PC-9 (cell line): ENCODE data around the gene BMPR1B. TPM values are rescaled to one million over a fixed set of nuclear protein-coding genes. Genes with fewer than 3 reads are reported as not detected.

Experiments
- BruUV-seq: library from RNA; stranded (reverse); fragments of 400-500 nt; replicated peaks from 2 replicates; lab custom pipeline; 2021; lab: Mats Ljungman, UMichigan
- CTCF ChIA-PET: fragments of 300-600 bp; sonication (Branson Sonifier 250); formaldehyde crosslinking; loops from one replicate; lab custom pipeline; 2022; ENCODE audit warnings: antibody characterized with exemption; lab: Charles Lee
- POLR2A ChIA-PET: fragments of 300-600 bp; sonication (Branson Sonifier 250); formaldehyde crosslinking; loops from one replicate; lab custom pipeline; 2022; ENCODE audit warnings: antibody characterized with exemption; ENCODE audit not compliant: unreplicated experiment; lab: Charles Lee
- DNase-seq, 2 experiments: peaks; one replicate each; pipeline versions ENCODE4 v3.0.0 to v3.0.0-alpha.2; 2015 to 2022; ENCODE audit warnings: mixed read lengths in 1 of 2
- H2AFZ ChIP-seq: fragments of 200-600 bp; sonication (generic); 2 replicates; pipeline ENCODE4 v1.8.1; 2017; ENCODE audit warnings: antibody characterized with exemption
- H3F3A ChIP-seq: fragments of 200-600 bp; sonication (generic); 2 replicates; pipeline ENCODE4 v1.8.1; 2017; ENCODE audit warnings: antibody characterized with exemption, mild to moderate bottlenecking, low read depth; ENCODE audit not compliant: insufficient read depth
- H3K27ac ChIP-seq: fragments of 200-600 bp; sonication (generic); 2 replicates; pipeline ENCODE4 v1.6.1; 2016; ENCODE audit warnings: mixed run types
- H3K27me3 ChIP-seq: fragments of 200-600 bp; sonication (generic); 2 replicates; pipeline ENCODE4 v1.6.1; 2016; ENCODE audit warnings: low read depth, mixed run types; ENCODE audit not compliant: insufficient read depth
- H3K36me3 ChIP-seq: fragments of 200-600 bp; sonication (generic); 2 replicates; pipeline ENCODE4 v1.6.1; 2016; ENCODE audit warnings: low read depth, mixed run types
- H3K4me1 ChIP-seq: fragments of 200-600 bp; sonication (generic); replicated peaks from 2 replicates; pipeline ENCODE4 v1.6.1; 2016; ENCODE audit warnings: mixed run types; ENCODE audit not compliant: insufficient read depth
- H3K4me2 ChIP-seq: fragments of 200-600 bp; sonication (generic); 2 replicates; pipeline ENCODE4 v1.6.1; 2017; ENCODE audit warnings: mixed run types
- H3K4me3 ChIP-seq: fragments of 200-600 bp; sonication (generic); 2 replicates; pipeline ENCODE4 v1.6.1; 2016; ENCODE audit warnings: mixed run types
- H3K79me2 ChIP-seq: fragments of 200-600 bp; sonication (generic); 2 replicates; pipeline ENCODE4 v1.6.1; 2017; ENCODE audit warnings: low read depth, mixed run types
- H3K9me2 ChIP-seq: fragments of 200-600 bp; sonication (generic); 2 replicates; pipeline ENCODE4 v1.8.1; 2017; ENCODE audit warnings: mild to moderate bottlenecking; ENCODE audit not compliant: insufficient read depth
- H3K9me3 ChIP-seq: fragments of 200-600 bp; sonication (generic); 2 replicates; pipeline ENCODE4 v1.8.1; 2016; ENCODE audit warnings: low read depth; ENCODE audit not compliant: insufficient read depth
- H4K20me1 ChIP-seq: fragments of 200-600 bp; sonication (generic); 2 replicates; pipeline ENCODE4 v1.8.1; 2017; ENCODE audit not compliant: insufficient read depth
- CTCF ChIP-seq: fragments of 200-600 bp; sonication (generic); conservative IDR thresholded peaks from 2 replicates; pipeline ENCODE4 v1.6.1; 2017; ENCODE audit warnings: mixed run types, antibody characterized with exemption, mild to moderate bottlenecking, moderate library complexity
- EZH2 ChIP-seq: fragments of 200-600 bp; sonication (generic); IDR thresholded peaks from 2 replicates; pipeline ENCODE4 v1.8.0; 2017; ENCODE audit warnings: antibody characterized with exemption, low read depth
- intact Hi-C: fragments of 100-400 bp; cut with micrococcal nuclease; formaldehyde crosslinking; loops from one replicate; pipeline ENCODE4 v1.10.0; 2022; ENCODE audit not compliant: unreplicated experiment
- total RNA-seq: library from RNA; stranded (reverse); gene quantifications from 2 replicates; pipeline ENCODE4 v1.2.3, GENCODE V29; 2021

The BMPR1B gene
- total RNA-seq, 1 experiment from 2014 or later = 1.1 TPM

GRCh38 chr4:95161781-95162469 lies 404.2 kb downstream of the BMPR1B start:
- intact Hi-C loops = loop anchor here (10.0 kb wide), 1 partner anchor 143 kb away; no protein-coding TSS in a partner anchor
- Histone ChIP-seq H3K4me3 (no peak overlapping the region), H2AFZ (no peak overlapping the region), H3K36me3 (no peaks in the 10 kb centered on the region), H3K79me2 (no peaks in the 10 kb centered on the region), H3K4me1 (no peaks in the 10 kb centered on the region), H3K27me3 (no peaks in the 10 kb centered on the region), H3K4me2 (no peak overlapping the region), H3K9me3 (no peaks in the 10 kb centered on the region), H4K20me1 (no peaks in the 10 kb centered on the region), H3K27ac (no peak overlapping the region), H3K9me2 (no peaks in the 10 kb centered on the region), H3F3A (no peaks in the 10 kb centered on the region)
- BruUV-seq = no TSS peak
- TF ChIP-seq CTCF = no peak
- no peak for DNase-seq
- POLR2A ChIA-PET = no interaction called here
- CTCF ChIA-PET = no interaction called here

DNA sequence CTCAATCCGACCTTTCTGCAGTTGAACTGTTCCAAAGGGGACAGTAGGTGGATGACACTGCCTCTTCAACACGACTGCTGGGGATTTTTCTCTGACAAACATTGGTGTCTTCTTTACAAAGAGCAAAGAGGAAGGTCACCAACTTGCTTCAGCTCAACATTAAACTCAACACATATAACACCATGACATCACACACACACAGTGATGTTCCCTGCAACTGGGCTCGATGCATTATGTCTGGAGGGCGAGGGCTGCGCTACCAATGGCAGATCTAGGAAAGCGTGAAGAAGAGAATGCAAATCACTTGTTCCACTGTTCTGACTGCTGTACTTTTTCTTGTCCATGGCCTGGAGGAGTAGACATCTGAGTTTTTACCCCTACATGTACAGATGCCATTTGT lies 405.1 kb downstream of the BMPR1B start:
- Histone ChIP-seq H3K9me2 (no peaks in the 10 kb centered on the region), H3K79me2 (no peaks in the 10 kb centered on the region), H3K9me3 (no peaks in the 10 kb centered on the region), H3K36me3 (no peaks in the 10 kb centered on the region), H3F3A (no peaks in the 10 kb centered on the region), H3K27ac (no peak overlapping the region), H4K20me1 (no peaks in the 10 kb centered on the region), H3K27me3 (no peaks in the 10 kb centered on the region), H3K4me2 (no peak overlapping the region), H2AFZ (no peak overlapping the region), H3K4me1 (no peaks in the 10 kb centered on the region), H3K4me3 (no peak overlapping the region)
- POLR2A ChIA-PET = no interaction called here
- CTCF ChIA-PET = no interaction called here
- no peak for DNase-seq
- intact Hi-C loops = loop anchor here (10.0 kb wide), 1 partner anchor 142 kb away; no protein-coding TSS in a partner anchor
- TF ChIP-seq EZH2 (no peak), CTCF (no peak)
- no TSS peak for BruUV-seq

DNA sequence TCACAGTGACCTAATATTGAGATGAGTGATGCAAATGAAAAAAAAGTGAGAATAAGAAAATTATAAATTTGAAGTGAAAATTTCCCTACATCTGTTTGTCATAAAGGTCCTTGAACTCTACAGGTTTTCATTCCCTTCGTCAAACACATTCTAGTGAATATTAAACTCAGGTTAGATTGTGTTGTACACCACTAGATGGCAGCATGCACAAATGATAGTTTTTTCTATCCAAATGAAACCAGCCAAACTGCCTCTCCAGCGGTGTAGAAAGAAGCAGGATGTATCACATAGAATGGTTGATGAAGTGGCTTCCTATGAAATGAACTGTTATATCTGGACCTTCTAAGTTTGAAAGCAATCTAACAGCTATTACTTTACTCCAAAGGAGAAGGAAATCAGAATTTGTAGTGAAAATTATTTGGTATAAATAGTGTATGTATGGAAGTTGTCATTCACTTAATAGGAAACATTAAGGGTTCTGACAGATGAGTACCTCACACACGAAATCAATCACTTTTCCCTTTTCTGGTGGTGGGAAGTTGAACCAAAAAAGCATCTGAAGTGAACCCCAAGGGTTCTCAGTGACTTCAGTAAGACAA lies 408.3 kb downstream of the BMPR1B start:
- no peaks in the 10 kb centered on the region for H3K79me2 ChIP-seq
- H3K4me3 ChIP-seq = no peak overlapping the region
- H3K4me1 ChIP-seq = no peaks in the 10 kb centered on the region
- POLR2A ChIA-PET = no interaction called here
- no peaks in the 10 kb centered on the region for H3K36me3 ChIP-seq
- intact Hi-C loops = loop anchor here (2.0 to 10.0 kb wide), 3 partner anchors 139 to 431 kb away; no protein-coding TSS in a partner anchor
- peak; percentile 72 for TF ChIP-seq CTCF
- TF ChIP-seq EZH2 = no peak
- H3F3A ChIP-seq = no peaks in the 10 kb centered on the region
- no peaks in the 10 kb centered on the region for H3K9me3 ChIP-seq
- CTCF ChIA-PET = no interaction called here
- peak in 1 of 2 experiments; percentile 36 for DNase-seq
- BruUV-seq = no TSS peak
- no peaks in the 10 kb centered on the region for H4K20me1 ChIP-seq
- no peak overlapping the region for H3K4me2 ChIP-seq
- H2AFZ ChIP-seq = no peak overlapping the region
- no peaks in the 10 kb centered on the region for H3K27me3 ChIP-seq
- no peak overlapping the region for H3K27ac ChIP-seq
- H3K9me2 ChIP-seq = no peaks in the 10 kb centered on the region
